Vagina (tissue), 2 donors: Measurements from ENCODE around the gene NCK1.

Experiments used
- POLR2A ChIP-seq, 2 donors: fragments of 450-650 bp; IDR thresholded peaks; one replicate each; pipeline ENCODE4 v1.6.1; 2017; ENCODE audit warnings: antibody characterized with exemption in 2 of 2, mild to moderate bottlenecking in 2 of 2, moderate library complexity in 2 of 2
- TF ChIP-seq, protein P1 (sequence below), 3 experiments: fragments of 450-650 bp in 2 of 3; fragments of 200-600 bp in 1 of 3; sonication (generic) in 1 of 3; IDR thresholded peaks; one replicate each; pipeline ENCODE4 v1.5.1; 2017 to 2019; ENCODE audit warnings: antibody characterized with exemption in 3 of 3, mild to moderate bottlenecking in 2 of 3, moderate library complexity in 2 of 3

DNA sequence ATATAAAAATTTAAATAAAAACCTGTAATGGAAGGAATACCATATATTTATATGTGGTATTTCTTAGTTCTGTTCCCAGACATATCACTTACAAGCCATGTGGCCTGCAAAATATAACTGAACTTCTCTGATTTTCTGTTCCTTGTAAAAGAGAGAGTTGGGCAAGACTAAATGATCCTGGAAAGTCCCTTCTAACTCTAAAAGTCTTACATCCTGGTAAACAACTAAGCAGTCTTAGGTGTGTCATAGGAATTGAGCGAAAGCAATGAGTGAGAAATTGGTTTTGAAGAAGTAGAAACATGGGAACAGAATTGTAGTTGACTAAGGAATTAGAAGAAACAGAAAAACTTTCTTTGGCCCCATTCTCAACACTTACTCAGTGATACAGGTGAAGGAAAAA lies 70.5 kb downstream of the NCK1 start:
- no peak for TF ChIP-seq POLR2A (IDR thresholded peaks at IDR 0.05)
- TF ChIP-seq, protein P1, sequence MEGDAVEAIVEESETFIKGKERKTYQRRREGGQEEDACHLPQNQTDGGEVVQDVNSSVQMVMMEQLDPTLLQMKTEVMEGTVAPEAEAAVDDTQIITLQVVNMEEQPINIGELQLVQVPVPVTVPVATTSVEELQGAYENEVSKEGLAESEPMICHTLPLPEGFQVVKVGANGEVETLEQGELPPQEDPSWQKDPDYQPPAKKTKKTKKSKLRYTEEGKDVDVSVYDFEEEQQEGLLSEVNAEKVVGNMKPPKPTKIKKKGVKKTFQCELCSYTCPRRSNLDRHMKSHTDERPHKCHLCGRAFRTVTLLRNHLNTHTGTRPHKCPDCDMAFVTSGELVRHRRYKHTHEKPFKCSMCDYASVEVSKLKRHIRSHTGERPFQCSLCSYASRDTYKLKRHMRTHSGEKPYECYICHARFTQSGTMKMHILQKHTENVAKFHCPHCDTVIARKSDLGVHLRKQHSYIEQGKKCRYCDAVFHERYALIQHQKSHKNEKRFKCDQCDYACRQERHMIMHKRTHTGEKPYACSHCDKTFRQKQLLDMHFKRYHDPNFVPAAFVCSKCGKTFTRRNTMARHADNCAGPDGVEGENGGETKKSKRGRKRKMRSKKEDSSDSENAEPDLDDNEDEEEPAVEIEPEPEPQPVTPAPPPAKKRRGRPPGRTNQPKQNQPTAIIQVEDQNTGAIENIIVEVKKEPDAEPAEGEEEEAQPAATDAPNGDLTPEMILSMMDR (IDR thresholded peaks at IDR 0.05) = no peak
